ENCODE results near the gene GLB1L2.
A peak's percentile ranks its signal among the peaks of the same experiment; 100 is the strongest.

Gene GLB1L2

DNA sequence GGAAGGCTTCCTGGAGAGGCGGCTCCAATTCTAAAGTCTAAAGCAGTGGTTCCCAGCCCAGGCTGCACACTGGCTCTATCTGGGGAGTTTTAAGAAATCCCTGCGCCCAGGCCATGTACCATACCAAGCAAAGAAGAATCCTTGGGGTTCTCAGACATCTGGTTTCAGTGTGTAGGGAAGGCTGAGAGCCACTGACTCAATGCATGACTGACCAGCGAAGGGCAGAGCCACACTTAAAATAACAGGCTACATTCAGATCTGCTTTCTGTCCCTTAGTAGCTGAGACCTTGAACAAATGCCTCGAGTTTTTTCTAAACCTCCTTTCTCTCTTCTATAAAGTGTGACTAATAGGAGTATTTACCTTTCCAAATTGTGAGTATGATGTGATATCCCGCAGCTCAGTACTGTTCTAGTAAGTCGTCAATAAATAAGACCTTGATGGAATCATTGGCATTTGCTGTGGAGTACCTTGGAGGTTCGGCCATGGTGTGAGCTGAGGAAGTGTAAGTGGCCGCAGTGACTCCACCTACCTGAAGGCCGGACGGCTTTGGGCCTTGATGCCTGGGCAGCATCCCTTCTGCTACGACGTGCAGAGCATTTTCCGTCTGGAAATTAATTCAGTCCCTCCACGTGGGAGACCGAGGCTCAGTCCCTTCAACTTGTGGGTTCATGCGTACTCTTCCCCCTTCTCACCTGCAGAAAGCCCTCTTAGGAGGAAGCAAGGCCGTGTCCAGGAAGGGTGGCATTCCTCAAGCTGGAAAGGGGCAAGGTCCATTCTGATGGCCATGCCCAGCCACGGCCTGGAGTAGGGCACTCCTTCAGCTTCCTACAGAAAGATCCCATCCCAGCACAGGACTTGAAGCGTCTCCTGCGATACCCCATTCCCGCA lies 25.1 kb downstream of the GLB1L2 start:
- no peak overlapping the region for H3K4me3 ChIP-seq (ENCODE audit: low read depth, low read length)
- DNase-seq (ENCODE audit: low read depth): no peak
- TF ChIP-seq, protein P1, sequence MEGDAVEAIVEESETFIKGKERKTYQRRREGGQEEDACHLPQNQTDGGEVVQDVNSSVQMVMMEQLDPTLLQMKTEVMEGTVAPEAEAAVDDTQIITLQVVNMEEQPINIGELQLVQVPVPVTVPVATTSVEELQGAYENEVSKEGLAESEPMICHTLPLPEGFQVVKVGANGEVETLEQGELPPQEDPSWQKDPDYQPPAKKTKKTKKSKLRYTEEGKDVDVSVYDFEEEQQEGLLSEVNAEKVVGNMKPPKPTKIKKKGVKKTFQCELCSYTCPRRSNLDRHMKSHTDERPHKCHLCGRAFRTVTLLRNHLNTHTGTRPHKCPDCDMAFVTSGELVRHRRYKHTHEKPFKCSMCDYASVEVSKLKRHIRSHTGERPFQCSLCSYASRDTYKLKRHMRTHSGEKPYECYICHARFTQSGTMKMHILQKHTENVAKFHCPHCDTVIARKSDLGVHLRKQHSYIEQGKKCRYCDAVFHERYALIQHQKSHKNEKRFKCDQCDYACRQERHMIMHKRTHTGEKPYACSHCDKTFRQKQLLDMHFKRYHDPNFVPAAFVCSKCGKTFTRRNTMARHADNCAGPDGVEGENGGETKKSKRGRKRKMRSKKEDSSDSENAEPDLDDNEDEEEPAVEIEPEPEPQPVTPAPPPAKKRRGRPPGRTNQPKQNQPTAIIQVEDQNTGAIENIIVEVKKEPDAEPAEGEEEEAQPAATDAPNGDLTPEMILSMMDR (conservative IDR thresholded peaks at IDR 0.05; ENCODE audit: low read depth, low read length): no peak

DNA sequence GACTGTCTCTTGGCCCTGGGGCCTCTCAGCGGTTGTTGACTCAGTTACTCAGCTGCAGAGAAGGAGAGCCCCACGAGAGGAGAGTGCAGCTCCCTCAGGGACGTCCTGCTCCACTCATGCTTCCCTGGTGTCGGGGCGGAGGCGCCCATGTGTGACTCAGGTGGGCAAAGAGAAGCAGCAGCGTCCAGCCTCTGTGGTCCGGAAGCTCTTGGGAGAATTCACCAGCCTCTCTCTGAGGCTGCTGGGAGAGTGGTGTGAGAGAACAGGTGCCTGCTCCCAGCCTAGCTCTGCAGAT lies 25.7 kb downstream of the GLB1L2 start:
- no peak overlapping the region for H3K4me3 ChIP-seq (ENCODE audit: low read depth, low read length)
- TF ChIP-seq, protein P1 (conservative IDR thresholded peaks at IDR 0.05; ENCODE audit: low read depth, low read length): no peak
- DNase-seq (ENCODE audit: low read depth): no peak

DNA sequence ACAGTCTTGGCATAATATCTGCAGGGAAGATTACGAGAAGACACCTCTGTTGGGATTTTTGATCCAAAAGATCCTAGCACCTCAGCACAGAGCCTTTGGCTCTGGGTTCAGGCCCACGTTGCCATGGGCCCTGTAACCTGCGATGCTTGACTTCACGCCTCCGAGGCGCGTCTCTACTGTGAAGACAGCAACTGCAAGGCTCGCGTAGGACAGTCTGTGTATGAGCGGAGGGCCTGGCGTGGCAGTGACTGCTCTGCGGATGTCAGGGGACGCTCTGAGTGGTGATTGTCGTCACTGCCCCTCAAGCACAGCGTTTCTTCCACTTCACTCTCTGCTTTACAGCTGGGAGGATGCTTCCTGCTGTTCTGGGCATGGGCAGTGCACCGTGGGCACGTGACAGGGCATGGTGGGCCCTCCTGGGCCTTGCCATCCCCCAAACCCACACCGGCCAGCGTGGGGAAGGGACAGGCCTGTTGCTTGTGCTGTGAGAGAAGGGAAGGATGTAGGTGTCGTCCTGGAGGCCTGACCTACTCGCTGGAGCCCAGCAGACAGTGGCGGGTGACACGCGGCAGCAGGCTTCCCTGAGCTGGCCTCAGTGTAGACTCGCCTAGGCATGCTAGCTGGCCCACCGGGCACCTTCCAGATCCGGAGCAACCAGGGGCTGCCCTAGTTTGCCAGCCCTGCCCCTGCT lies 26.5 kb downstream of the GLB1L2 start:
- no peak overlapping the region for H3K4me3 ChIP-seq (ENCODE audit: low read depth, low read length)
- no peak for DNase-seq (ENCODE audit: low read depth)
- TF ChIP-seq, protein P1 (conservative IDR thresholded peaks at IDR 0.05; ENCODE audit: low read depth, low read length): no peak

DNA sequence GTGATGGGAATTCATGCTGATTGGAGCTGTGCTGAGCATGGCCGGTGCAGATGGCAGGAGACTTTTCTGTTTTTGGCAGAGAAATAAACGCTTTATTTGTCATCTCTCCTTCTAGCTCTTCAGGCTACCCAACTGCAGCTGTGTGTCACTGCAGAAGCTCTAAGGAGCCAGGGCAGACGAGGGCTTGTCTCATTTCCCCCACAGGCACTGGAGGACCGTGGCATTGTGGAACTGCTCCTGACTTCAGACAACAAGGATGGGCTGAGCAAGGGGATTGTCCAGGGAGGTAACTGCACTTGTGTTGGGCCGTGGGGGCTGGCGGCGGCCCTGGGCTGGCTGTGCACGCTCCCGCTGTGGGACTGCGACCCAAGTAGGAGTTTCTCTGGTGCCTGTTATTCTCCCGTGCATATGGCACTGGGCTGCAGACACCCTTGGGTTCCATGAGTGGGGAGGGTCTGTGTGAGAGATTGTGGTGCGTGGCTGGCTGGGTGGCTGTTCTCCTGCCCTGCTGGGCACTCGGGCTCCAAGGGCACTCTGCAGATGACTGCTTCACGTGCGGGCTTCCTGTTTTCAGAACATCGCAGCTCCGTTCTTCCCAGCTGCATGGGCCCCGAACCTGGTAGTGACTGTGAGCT lies 27.2 kb downstream of the GLB1L2 start:
- DNase-seq (ENCODE audit: low read depth): no peak

DNA sequence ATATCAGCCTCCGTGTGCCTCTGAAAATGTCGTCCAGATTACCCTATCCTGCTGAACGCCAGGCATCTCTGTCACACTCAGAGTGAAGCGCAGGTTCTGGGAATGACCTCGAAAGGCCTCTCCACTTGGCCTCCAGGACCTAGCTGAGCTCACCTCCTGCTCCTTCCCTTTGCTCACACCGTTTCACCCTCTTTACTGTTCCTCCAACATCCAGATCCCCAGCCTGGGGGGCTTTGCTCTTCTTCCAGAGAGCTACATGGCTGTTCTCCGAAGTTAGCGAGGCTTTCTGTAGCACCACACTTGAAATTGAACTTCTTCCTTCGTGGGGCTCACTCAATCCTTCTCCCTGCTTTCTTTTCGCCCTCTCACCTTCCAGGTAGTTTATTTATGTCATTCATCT lies 27.9 kb downstream of the GLB1L2 start:
- DNase-seq (ENCODE audit: low read depth): no peak
- no peak overlapping the region for H3K4me3 ChIP-seq (ENCODE audit: low read depth, low read length)
- TF ChIP-seq, protein P1 (conservative IDR thresholded peaks at IDR 0.05; ENCODE audit: low read depth, low read length): no peak

More for the DNA sequence above, 27.2 kb downstream of the GLB1L2 start:
- H3K4me3 ChIP-seq (ENCODE audit: low read depth, low read length): no peak overlapping the region
- TF ChIP-seq, protein P1 (conservative IDR thresholded peaks at IDR 0.05; ENCODE audit: low read depth, low read length): no peak

DNA sequence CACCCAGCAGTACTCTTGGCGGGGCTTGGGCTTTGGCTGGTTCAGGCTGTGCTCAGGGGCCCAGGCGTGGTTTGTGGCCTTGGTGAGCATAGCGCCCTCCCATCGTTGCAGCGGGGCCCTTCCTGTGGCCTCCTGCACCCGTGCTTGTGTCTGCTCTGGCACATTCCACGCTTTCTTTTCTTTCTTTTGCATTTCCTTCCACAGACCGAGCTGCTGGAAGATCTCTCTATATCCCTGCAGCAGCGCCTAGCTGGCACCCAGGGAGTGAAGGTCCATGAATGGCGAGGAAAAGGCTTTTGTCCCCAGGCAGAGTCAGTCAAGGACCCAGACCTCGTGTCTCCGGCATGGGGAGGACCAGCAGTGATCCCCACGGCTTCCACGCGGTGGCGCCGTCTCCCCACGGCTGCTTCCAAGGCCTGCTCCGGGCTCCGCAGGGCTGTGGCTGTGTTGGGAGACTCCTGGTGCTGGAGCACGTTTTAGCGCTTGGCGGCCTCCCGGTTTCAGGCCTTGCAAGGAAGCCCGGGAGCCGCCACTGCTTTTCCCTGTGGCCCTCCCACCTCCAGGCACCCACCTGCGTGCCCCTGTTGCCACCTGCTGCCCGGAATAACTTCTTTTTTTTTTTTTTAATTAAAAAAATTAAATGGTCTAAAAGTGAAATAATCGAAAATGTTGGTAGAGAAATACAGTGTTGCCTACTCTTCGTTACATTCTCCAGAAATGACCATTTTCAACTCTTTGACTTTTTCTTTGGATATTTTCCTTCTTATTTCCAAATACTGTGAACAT lies 28.5 kb downstream of the GLB1L2 start:
- DNase-seq (ENCODE audit: low read depth): peak; percentile 73
- H3K4me3 ChIP-seq (ENCODE audit: low read depth, low read length): no peak overlapping the region
- TF ChIP-seq, protein P1 (conservative IDR thresholded peaks at IDR 0.05; ENCODE audit: low read depth, low read length): peak; percentile 88
